IPS-NIHi11 (cell line): ENCODE data around the gene ACOT11.
"Not testable (repeated sequence)": the region's sequence is repeated elsewhere in the genome, so short reads cannot be mapped to it uniquely, and the experiment has no call there.

ENCODE experiments used
- DNase-seq: peaks from one replicate; pipeline ENCODE4 v3.0.0; 2012; ENCODE audit warnings: mixed read lengths, low spot score

ACOT11 gene

GRCh38 chr1:54608566-54609230 lies 60.7 kb downstream of the ACOT11 start:
- no peak for DNase-seq

GRCh38 chr1:54609301-54609921 lies 61.4 kb downstream of the ACOT11 start:
- no peak for DNase-seq

DNA sequence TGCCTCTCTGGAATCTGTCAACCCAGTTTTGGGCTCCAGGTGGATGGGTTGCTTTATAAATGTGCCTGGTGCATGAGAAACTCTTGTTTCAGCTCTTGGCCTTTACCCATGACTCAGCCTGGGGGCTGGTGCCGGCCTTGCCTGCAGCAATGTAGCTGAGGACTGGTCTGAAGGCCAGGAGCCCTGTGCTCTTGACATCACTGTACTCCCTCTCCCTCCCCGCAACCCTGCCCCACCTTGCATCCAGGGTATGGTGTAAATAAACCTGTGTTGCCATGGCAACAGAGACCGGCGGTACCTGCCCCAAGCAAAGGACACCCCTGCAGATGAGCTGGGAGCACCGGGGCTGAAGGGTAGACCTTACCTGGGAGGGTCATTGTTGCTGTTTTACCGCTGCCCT lies 62.0 kb downstream of the ACOT11 start:
- peak; percentile 72 for DNase-seq

GRCh38 chr1:54610601-54611580 lies 62.9 kb downstream of the ACOT11 start:
- DNase-seq, result no peak

DNA sequence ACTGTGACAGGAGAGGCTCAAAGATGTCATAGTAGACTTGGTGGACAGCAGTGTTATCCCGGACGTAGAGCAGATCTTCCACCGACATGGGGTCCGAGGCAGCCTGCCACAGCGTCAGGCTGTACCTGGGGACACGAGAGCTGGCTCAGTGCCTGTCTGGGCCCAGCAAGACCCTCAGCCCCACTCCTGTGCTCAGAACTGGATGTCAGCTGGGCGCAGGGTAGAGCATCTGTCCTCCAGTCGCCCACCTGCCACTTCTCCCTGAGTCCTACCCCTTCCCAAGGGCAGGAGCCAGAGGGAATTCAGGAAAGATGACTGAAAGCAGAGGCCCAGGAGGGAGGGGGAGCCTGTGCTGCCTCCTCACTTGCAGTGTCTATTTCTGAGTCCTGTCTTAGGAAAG lies 63.6 kb downstream of the ACOT11 start:
- no peak for DNase-seq

GRCh38 chr1:54614024-54614423 lies 66.0 kb downstream of the ACOT11 start:
- no peak for DNase-seq

GRCh38 chr1:54614563-54614962 lies 66.5 kb downstream of the ACOT11 start:
- DNase-seq, result no peak

- DNase-seq, result no peak
Measured at GRCh38 chr1:54615531-54616279, 67.7 kb downstream of the ACOT11 start.

- DNase-seq, result no peak
Measured at GRCh38 chr1:54619749-54620148, 71.7 kb downstream of the ACOT11 start.

GRCh38 chr1:54623216-54624007 lies 75.4 kb downstream of the ACOT11 start, which contains the start of gene FAM151A:
Gene FAM151A, minus strand, starts transcription at chr1:54623525. Its CDS starts 130 bp downstream, at chr1:54623395.
- no peak for DNase-seq

DNA sequence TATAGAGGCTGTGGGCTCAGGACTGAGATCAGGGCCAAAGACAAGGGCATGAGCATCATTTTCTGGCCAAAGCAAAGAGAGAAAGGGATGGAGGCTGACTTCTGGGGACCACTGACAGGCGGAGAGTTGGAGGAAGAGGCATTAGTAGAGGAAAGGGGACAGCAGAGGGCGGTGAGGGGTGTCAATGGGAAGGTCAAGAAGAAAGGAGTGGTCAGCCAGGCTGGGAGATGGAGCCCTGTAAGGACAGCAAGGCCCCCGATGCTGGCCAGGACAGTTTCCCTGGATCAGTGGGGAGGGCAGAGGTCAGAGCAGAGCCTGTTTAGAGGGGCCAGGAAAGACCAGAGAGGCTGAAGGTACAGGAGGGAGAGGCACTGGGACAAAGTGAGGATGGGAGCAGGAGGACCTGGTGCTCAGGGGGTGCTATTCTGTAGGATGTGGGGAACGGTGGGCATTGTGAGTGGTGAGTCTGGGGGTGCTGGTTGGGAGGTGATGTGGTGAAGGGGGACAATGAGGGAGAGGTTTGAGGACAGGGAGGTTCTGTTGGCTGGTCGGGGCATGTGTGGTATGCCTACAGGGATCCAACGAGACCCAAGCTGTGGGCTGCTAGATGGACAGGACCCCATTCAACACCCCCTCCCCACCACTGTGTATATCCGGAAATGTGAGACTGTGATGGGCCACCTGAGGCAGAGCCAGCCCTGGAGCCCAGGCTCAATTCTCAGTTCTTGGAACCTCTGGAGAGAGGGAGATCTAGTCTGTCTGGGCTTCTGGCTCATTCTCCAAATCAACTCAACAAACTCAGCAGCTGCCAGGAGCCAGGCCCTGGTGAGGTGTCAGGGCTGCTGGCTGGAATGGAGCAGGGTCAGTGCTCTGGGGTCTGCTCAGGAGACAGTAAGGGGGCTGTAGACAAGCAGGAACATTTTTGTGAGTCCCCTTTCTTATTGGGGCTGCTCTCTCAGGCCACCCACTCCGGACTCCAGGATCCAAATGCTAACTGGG lies 76.7 kb downstream of the ACOT11 start:
- no peak for DNase-seq

DNA sequence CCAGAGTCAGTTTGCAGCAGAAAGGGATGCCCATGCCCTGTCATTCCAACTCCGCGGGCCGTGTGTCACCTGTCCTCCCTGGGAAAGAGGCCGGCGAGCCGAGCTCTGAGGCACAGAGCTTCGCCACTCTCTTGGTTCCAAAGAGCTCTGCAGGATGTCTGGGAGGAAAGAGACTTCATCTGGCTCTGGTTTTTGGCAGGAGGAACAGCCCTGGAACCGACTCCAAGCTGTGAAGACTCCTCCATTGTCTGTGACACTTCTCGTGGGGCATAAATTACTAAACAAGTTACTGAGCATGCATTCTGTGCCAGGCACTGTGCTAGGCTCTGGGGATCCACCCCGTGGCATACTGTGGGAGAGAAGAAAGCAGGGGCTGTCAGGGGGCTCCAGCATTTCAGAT lies 79.2 kb downstream of the ACOT11 start:
- no peak for DNase-seq

DNA sequence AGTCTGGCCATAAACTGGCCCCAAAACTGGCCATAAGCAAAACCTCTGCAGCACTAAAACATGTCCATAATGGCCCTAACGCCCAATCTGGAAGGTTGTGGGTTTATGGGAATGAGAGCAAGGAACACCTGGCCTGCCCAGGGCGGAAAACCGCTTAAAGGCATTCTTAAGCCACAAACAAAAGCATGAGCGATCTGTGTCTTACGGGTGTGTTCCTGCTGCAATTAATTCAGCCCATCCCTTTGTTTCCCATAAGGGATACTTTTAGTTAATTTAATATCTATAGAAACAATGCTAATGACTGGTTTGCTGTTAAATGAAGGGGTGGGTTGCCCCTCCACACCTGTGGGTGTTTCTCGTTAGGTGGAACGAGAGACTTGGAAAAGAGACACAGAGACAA lies 87.8 kb downstream of the ACOT11 start:
- not testable (repeated sequence) for DNase-seq

DNA sequence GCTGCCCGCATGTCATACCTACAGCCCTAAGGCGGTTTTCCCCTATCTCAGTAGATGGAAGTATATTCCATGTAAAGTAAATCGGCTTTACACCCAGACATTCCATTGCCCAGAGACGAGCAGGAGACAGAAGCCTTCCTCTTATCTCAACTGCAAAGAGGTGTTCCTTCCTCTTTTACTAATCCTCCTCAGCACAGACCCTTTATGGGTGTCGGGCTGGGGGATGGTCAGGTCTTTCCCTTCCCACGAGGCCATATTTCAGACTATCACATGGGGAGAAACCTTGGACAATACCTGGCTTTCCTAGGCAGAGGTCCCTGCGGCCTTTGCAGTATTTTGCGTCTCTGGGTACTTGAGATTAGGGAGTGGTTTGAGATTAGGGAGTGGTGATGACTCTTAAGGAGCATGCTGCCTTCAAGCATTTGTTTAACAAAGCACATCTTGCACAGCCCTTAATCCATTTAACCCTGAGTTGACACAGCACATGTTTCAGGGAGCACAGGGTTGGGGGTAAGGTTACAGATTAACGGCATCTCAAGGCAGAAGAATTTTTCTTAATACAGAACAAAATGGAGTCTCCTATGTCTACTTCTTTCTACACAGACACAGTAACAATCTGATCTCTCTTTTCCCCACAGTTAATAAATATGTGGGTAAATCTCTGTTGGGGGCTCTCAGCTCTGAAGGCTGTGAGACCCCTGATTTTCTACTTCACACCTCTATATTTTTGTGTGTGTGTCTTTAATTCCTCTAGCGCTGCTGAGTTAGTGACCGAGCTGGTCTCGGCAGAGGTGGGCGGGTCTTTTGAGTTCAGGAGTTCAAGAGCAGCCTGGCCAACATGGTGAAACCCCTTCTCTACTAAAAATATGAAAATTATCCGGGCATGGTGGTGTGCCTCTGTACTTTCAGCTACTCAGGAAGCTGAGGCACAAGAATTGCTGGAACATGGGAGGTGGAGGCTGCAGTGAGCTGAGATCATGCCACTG lies 88.7 kb downstream of the ACOT11 start:
- DNase-seq, result not testable (repeated sequence)

DNA sequence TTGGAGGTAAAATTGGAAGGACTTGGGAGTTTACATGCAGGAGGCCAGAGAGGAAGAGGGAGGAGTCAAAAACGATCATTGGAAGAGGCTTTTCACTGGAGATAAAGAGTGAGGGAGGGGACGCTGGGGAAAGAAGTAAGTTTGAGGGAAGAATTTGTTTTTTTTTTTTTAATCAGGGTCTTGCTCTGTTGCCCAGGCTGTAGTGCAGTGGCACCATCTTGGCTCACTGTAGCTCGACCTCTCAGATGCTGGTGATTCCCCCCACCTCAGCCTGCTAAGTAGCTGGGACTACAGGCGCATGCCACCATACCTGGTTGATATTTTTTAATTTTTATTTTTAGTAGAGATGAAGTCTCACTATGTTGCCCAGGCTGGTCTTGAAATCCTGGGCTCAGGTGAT lies 92.3 kb downstream of the ACOT11 start:
- DNase-seq, result no peak

DNA sequence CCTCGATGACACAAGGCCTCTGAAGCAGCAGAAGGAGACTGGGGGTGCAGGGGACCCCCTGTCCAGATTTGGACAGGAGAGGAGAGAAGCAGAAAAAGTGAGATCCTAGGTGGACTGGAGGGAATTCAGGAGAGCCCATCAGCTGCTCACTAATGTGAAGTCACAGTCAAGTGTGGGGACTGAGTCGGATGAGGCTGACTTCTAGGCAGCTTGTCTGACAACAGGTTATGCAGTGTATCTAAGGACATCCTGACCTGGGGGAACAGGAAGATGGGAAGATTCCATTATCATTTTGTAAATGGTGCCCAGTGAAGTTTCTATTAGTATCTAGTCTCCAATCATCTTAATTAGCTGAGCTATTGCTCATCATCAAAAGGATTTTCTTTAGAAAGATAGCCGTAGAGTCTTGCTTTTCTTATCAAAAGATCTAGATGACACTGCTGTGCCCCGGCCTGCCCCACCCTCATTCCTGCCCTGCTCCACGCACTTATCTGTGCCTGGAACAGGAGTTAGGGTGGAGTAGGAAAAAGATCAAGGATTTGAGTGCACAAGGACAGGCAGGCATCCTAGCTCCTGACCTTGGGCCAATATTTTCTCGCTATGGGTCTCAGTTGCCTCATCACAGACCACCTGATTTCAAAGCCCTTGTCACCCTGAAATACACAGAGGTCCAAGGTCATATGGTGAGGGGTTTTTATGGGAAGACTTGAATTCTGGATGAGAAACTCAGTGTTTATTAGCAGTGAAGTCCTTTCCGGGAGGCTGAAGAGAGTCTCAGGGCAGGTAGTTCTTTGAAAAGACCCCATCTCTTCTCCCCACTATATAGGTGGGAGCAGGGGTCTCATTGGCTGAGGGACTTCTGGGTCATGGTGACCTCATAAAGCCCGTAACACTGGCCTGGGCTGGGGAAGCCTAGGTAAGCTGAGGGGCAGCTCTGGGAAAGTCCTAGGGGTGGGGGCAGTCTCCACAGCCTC lies 93.1 kb downstream of the ACOT11 start, which contains the start of gene MROH7:
MROH7 (plus strand) TSS at position 924 of the 974 bp plus-strand sequence. CDS start 11,141 bp downstream, outside the sequence.
- no peak for DNase-seq

GRCh38 chr1:54643736-54644135 lies 95.7 kb downstream of the ACOT11 start:
- no peak for DNase-seq
